DMS79 treated with DMSO at 0.1 percent for 48 hours (cell line): Measurements from ENCODE around the gene SYTL1.

Experiments
- DNase-seq: peaks from one replicate; lab custom pipeline; 2025; lab: John Stamatoyannopoulos, UW

Gene SYTL1

GRCh38 chr1:27364696-27365371 is 23.0 kb downstream of the SYTL1 start:
- DNase-seq, result no peak

GRCh38 chr1:27365372-27366112 is 23.7 kb downstream of the SYTL1 start:
- DNase-seq, result peak; percentile 89

GRCh38 chr1:27366113-27366410 is 24.2 kb downstream of the SYTL1 start:
- DNase-seq, result peak; percentile 84

GRCh38 chr1:27366411-27367159 is 24.8 kb downstream of the SYTL1 start, which contains the start of gene MAP3K6:
TSS of gene MAP3K6 (minus strand) at chr1:27366961. CDS start at chr1:27366597, 364 bp downstream.
- peak; percentile 86 for DNase-seq

GRCh38 chr1:27367160-27367650 is 25.4 kb downstream of the SYTL1 start:
- DNase-seq, result no peak

GRCh38 chr1:27368869-27369582 is 27.2 kb downstream of the SYTL1 start:
- no peak for DNase-seq

- DNase-seq, result no peak
Measured at GRCh38 chr1:27372022-27372807, 30.4 kb downstream of the SYTL1 start.

- DNase-seq, result no peak
Measured at GRCh38 chr1:27372808-27373690, 31.2 kb downstream of the SYTL1 start.

GRCh38 chr1:27374362-27375086 is 32.7 kb downstream of the SYTL1 start, which contains the start of gene FCN3:
TSS of gene FCN3 (minus strand) at chr1:27374824. CDS start at chr1:27374818, 6 bp downstream.
- no peak for DNase-seq

- no peak for DNase-seq
Measured at GRCh38 chr1:27377760-27378495, 36.1 kb downstream of the SYTL1 start.

GRCh38 chr1:27379564-27380122 is 37.8 kb downstream of the SYTL1 start:
- DNase-seq, result no peak

- no peak for DNase-seq
Measured at GRCh38 chr1:27380224-27380623, 38.4 kb downstream of the SYTL1 start.

- DNase-seq, result no peak
Measured at GRCh38 chr1:27380766-27381733, 39.2 kb downstream of the SYTL1 start.

- no peak for DNase-seq
Measured at GRCh38 chr1:27381969-27382762, 40.3 kb downstream of the SYTL1 start.

- no peak for DNase-seq
Measured at GRCh38 chr1:27383039-27383605, 41.3 kb downstream of the SYTL1 start, which contains the start of gene CD164L2. TSS of gene CD164L2 (minus strand) at chr1:27383333. CDS start at chr1:27383239, 94 bp downstream.

GRCh38 chr1:27383661-27384060 is 41.8 kb downstream of the SYTL1 start:
- DNase-seq, result no peak
